ENCODE results near the gene MLANA. TPM values are rescaled to one million over a fixed set of nuclear protein-coding genes. Genes with fewer than 3 reads are reported as not detected.

MLANA gene
- total RNA-seq, 1 experiment from 2014 or later: not detected

DNA sequence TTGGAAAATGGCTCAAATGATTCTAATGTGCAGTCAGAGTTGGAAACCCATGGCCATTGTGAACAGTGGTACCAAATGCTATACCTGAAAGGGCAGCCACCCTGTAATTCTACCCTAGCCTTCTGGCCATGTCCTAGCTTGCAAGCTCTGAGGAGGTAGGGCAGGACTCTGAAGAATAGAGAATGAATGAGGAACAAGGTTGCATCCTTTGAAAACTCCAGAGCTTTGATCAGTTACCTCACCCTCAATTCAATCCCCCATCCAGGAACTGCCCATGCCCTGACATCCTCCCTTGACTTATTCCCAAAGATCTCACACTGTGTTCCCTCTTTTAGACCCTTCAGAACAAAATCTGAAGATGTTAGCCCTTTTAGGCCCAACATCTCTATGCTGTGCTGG lies 40.0 kb upstream of the MLANA start:
- TF ChIP-seq, protein P1, sequence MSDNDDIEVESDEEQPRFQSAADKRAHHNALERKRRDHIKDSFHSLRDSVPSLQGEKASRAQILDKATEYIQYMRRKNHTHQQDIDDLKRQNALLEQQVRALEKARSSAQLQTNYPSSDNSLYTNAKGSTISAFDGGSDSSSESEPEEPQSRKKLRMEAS (CRISPR knock-in tag; IDR thresholded peaks at IDR 0.05): no peak
- TF ChIP-seq PRRX2 (CRISPR knock-in tag; IDR thresholded peaks at IDR 0.05) (no peak), ATF1 (CRISPR knock-in tag; IDR thresholded peaks at IDR 0.05) (no peak), ZNF121 (CRISPR knock-in tag; IDR thresholded peaks at IDR 0.05) (no peak), ZNF232 (CRISPR knock-in tag; IDR thresholded peaks at IDR 0.05) (no peak), SP1 (CRISPR knock-in tag; conservative IDR thresholded peaks at IDR 0.05) (no peak), ZNF263 (CRISPR knock-in tag; IDR thresholded peaks at IDR 0.05; ENCODE audit: low read depth) (no peak), NR1H2 (CRISPR knock-in tag; IDR thresholded peaks at IDR 0.05) (no peak), ETV6 (CRISPR knock-in tag; IDR thresholded peaks at IDR 0.05) (no peak)
- TF ChIP-seq, protein P2, sequence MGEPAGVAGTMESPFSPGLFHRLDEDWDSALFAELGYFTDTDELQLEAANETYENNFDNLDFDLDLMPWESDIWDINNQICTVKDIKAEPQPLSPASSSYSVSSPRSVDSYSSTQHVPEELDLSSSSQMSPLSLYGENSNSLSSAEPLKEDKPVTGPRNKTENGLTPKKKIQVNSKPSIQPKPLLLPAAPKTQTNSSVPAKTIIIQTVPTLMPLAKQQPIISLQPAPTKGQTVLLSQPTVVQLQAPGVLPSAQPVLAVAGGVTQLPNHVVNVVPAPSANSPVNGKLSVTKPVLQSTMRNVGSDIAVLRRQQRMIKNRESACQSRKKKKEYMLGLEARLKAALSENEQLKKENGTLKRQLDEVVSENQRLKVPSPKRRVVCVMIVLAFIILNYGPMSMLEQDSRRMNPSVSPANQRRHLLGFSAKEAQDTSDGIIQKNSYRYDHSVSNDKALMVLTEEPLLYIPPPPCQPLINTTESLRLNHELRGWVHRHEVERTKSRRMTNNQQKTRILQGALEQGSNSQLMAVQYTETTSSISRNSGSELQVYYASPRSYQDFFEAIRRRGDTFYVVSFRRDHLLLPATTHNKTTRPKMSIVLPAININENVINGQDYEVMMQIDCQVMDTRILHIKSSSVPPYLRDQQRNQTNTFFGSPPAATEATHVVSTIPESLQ (CRISPR knock-in tag; IDR thresholded peaks at IDR 0.05): no peak
- TF ChIP-seq, protein P3, sequence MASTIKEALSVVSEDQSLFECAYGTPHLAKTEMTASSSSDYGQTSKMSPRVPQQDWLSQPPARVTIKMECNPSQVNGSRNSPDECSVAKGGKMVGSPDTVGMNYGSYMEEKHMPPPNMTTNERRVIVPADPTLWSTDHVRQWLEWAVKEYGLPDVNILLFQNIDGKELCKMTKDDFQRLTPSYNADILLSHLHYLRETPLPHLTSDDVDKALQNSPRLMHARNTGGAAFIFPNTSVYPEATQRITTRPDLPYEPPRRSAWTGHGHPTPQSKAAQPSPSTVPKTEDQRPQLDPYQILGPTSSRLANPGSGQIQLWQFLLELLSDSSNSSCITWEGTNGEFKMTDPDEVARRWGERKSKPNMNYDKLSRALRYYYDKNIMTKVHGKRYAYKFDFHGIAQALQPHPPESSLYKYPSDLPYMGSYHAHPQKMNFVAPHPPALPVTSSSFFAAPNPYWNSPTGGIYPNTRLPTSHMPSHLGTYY (CRISPR knock-in tag; IDR thresholded peaks at IDR 0.05): no peak
- TF ChIP-seq, protein P4, sequence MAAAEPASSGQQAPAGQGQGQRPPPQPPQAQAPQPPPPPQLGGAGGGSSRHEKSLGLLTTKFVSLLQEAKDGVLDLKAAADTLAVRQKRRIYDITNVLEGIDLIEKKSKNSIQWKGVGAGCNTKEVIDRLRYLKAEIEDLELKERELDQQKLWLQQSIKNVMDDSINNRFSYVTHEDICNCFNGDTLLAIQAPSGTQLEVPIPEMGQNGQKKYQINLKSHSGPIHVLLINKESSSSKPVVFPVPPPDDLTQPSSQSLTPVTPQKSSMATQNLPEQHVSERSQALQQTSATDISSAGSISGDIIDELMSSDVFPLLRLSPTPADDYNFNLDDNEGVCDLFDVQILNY (CRISPR knock-in tag; IDR thresholded peaks at IDR 0.05): no peak
- TF ChIP-seq, protein P5, sequence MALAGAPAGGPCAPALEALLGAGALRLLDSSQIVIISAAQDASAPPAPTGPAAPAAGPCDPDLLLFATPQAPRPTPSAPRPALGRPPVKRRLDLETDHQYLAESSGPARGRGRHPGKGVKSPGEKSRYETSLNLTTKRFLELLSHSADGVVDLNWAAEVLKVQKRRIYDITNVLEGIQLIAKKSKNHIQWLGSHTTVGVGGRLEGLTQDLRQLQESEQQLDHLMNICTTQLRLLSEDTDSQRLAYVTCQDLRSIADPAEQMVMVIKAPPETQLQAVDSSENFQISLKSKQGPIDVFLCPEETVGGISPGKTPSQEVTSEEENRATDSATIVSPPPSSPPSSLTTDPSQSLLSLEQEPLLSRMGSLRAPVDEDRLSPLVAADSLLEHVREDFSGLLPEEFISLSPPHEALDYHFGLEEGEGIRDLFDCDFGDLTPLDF (CRISPR knock-in tag; IDR thresholded peaks at IDR 0.05): no peak
- TF ChIP-seq, protein P6, sequence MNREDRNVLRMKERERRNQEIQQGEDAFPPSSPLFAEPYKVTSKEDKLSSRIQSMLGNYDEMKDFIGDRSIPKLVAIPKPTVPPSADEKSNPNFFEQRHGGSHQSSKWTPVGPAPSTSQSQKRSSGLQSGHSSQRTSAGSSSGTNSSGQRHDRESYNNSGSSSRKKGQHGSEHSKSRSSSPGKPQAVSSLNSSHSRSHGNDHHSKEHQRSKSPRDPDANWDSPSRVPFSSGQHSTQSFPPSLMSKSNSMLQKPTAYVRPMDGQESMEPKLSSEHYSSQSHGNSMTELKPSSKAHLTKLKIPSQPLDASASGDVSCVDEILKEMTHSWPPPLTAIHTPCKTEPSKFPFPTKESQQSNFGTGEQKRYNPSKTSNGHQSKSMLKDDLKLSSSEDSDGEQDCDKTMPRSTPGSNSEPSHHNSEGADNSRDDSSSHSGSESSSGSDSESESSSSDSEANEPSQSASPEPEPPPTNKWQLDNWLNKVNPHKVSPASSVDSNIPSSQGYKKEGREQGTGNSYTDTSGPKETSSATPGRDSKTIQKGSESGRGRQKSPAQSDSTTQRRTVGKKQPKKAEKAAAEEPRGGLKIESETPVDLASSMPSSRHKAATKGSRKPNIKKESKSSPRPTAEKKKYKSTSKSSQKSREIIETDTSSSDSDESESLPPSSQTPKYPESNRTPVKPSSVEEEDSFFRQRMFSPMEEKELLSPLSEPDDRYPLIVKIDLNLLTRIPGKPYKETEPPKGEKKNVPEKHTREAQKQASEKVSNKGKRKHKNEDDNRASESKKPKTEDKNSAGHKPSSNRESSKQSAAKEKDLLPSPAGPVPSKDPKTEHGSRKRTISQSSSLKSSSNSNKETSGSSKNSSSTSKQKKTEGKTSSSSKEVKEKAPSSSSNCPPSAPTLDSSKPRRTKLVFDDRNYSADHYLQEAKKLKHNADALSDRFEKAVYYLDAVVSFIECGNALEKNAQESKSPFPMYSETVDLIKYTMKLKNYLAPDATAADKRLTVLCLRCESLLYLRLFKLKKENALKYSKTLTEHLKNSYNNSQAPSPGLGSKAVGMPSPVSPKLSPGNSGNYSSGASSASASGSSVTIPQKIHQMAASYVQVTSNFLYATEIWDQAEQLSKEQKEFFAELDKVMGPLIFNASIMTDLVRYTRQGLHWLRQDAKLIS (CRISPR knock-in tag; IDR thresholded peaks at IDR 0.05; ENCODE audit: borderline replicate concordance): no peak
- ChIA-PET CTCF (no interaction called here), POLR2A (no interaction called here)
- Mint-ChIP-seq H3K4me1 (no peaks in the 10 kb centered on the region), H3K9me3 (no peaks in the 10 kb centered on the region), H3K27ac (no peak overlapping the region), H3K4me3 (no peak overlapping the region), H3K27me3 (ENCODE audit: low read depth) (no peaks in the 10 kb centered on the region; the same call in 1 of the 2 replicates), H3K36me3 (no peaks in the 10 kb centered on the region)
- DNase-seq (ENCODE audit: low spot score): no peak
- no peak for ATAC-seq

DNA sequence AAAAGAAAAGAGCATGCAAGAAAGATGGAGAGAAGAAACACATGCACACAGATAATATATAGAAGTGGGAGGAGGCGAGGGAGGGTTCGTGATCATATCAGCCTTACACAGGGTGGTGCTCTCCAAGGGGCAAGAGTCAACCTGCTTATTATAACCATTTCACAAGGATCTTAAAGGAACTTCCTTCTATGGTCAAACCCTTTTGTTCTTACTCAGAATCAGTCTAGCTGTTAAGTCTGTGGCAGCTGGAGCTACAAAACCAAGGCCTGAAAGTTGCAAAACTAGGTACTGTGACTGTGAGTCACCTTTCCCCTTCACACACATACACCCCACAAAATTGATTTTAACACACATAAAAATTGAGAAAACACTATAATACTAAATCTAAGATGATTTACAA lies 39.2 kb upstream of the MLANA start:
- H3K9me3 Mint-ChIP-seq: no peaks in the 10 kb centered on the region
- TF ChIP-seq NR1H2 (CRISPR knock-in tag; IDR thresholded peaks at IDR 0.05) (no peak), NFATC4 (CRISPR knock-in tag; IDR thresholded peaks at IDR 0.05) (no peak), NFE2L1 (CRISPR knock-in tag; IDR thresholded peaks at IDR 0.05) (no peak), GTF2I (CRISPR knock-in tag; conservative IDR thresholded peaks at IDR 0.05) (no peak), MXD4 (CRISPR knock-in tag; IDR thresholded peaks at IDR 0.05; ENCODE audit: borderline replicate concordance) (no peak), RORB (CRISPR knock-in tag; IDR thresholded peaks at IDR 0.05) (no peak), ZNF219 (CRISPR knock-in tag; IDR thresholded peaks at IDR 0.05; ENCODE audit: borderline replicate concordance) (no peak), SOX15 (CRISPR knock-in tag; IDR thresholded peaks at IDR 0.05) (no peak)
- TF ChIP-seq, protein P7, sequence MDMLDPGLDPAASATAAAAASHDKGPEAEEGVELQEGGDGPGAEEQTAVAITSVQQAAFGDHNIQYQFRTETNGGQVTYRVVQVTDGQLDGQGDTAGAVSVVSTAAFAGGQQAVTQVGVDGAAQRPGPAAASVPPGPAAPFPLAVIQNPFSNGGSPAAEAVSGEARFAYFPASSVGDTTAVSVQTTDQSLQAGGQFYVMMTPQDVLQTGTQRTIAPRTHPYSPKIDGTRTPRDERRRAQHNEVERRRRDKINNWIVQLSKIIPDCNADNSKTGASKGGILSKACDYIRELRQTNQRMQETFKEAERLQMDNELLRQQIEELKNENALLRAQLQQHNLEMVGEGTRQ (CRISPR knock-in tag; IDR thresholded peaks at IDR 0.05): no peak
- TF ChIP-seq, protein P8, sequence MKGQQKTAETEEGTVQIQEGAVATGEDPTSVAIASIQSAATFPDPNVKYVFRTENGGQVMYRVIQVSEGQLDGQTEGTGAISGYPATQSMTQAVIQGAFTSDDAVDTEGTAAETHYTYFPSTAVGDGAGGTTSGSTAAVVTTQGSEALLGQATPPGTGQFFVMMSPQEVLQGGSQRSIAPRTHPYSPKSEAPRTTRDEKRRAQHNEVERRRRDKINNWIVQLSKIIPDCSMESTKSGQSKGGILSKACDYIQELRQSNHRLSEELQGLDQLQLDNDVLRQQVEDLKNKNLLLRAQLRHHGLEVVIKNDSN (CRISPR knock-in tag; IDR thresholded peaks at IDR 0.05): no peak
- TF ChIP-seq, protein P9, sequence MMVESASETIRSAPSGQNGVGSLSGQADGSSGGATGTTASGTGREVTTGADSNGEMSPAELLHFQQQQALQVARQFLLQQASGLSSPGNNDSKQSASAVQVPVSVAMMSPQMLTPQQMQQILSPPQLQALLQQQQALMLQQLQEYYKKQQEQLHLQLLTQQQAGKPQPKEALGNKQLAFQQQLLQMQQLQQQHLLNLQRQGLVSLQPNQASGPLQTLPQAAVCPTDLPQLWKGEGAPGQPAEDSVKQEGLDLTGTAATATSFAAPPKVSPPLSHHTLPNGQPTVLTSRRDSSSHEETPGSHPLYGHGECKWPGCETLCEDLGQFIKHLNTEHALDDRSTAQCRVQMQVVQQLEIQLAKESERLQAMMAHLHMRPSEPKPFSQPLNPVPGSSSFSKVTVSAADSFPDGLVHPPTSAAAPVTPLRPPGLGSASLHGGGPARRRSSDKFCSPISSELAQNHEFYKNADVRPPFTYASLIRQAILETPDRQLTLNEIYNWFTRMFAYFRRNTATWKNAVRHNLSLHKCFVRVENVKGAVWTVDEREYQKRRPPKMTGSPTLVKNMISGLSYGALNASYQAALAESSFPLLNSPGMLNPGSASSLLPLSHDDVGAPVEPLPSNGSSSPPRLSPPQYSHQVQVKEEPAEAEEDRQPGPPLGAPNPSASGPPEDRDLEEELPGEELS (CRISPR knock-in tag; IDR thresholded peaks at IDR 0.05): no peak

More for the DNA sequence above, 39.2 kb upstream of the MLANA start:
- Mint-ChIP-seq H3K4me3 (no peak overlapping the region), H3K27ac (no peak overlapping the region), H3K36me3 (no peaks in the 10 kb centered on the region), H3K27me3 (ENCODE audit: low read depth) (no peaks in the 10 kb centered on the region; the same call in none of the 2 replicates), H3K4me1 (no peaks in the 10 kb centered on the region)
- DNase-seq (ENCODE audit: low spot score): no peak
- ChIA-PET CTCF (no interaction called here), POLR2A (no interaction called here)
- ATAC-seq: no peak
